Mucosa of descending colon (tissue), 3 donors: ENCODE measurements around the gene WDR3. TPM values are rescaled to one million over a fixed set of nuclear protein-coding genes. Genes with fewer than 3 reads are reported as not detected.

Experiments used
- ATAC-seq: fragments of 200-7000 bp; cut with Tn5 transposase; one replicate; pipeline ENCODE4 v1.9.1; 2020; ENCODE audit warnings: mild to moderate bottlenecking, moderate library complexity
- DNase-seq, 3 donors: peaks; one replicate each; pipeline ENCODE4 v3.0.0-alpha.2; 2020
- H3K36me3 ChIP-seq: fragments of 200-600 bp; one replicate; pipeline ENCODE4 v1.8.0; 2021; ENCODE audit warnings: low read depth, mild to moderate bottlenecking
- H3K4me1 ChIP-seq: fragments of 200-600 bp; one replicate; pipeline ENCODE4 v1.8.0; 2021; ENCODE audit warnings: low read depth, mild to moderate bottlenecking
- H3K4me3 ChIP-seq: fragments of 200-600 bp; one replicate; pipeline ENCODE4 v1.8.0; 2021; ENCODE audit warnings: mild to moderate bottlenecking
- H3K9me3 ChIP-seq: fragments of 200-600 bp; one replicate; pipeline ENCODE4 v1.8.0; 2021; ENCODE audit warnings: mild to moderate bottlenecking
- CTCF ChIP-seq: fragments of 200-600 bp; IDR thresholded peaks from one replicate; pipeline ENCODE4 v1.8.0; 2022; ENCODE audit warnings: antibody characterized with exemption, mild to moderate bottlenecking
- intact Hi-C, 2 donors: fragments of 100-400 bp; cut with DNase I in 1 of 2; cut with micrococcal nuclease in 1 of 2; formaldehyde crosslinking; loops; one replicate each; pipeline versions ENCODE4 v1.11.0 to v1.11.1; 2022; cut with DNase I, micrococcal nuclease
- total RNA-seq, 3 donors: library from RNA; stranded (reverse); fragmentation: NEBNext Ultra II Directional in 2 of 3; extraction: Animal tissue kit (Norgen Biotek cat#: 25700) in 2 of 3; gene quantifications; one replicate each; pipeline versions ENCODE4 v1.2.1 to v1.2.4, GENCODE V29; 2021 to 2023
- donor health status: DM: no; HTN: no; CAD: no; lungs with moderate emphysema.
- donor health status: DM: no; HTN: no; CAD: no.
- donor health status: DM: no; HTN: yes; CAD: no.

Gene WDR3
- total RNA-seq, 3 donors from 2014 or later, result 12.5 to 13.3 (median 13.0) TPM

- Histone ChIP-seq H3K4me1 (no peaks in the 10 kb centered on the region), H3K36me3 (no peaks in the 10 kb centered on the region), H3K4me3 (no peak overlapping the region), H3K9me3 (no peaks in the 10 kb centered on the region)
- intact Hi-C loops, result no loop called here
- TF ChIP-seq CTCF, result no peak
- no peak for ATAC-seq
- no peak for DNase-seq
These were observed 40.7 kb downstream of the WDR3 start for GRCh38 chr1:117970252-117970651.

- no peak for ATAC-seq
- intact Hi-C loops, result no loop called here
- H3K4me3 ChIP-seq, result no peak overlapping the region
- no peaks in the 10 kb centered on the region for H3K36me3 ChIP-seq
- no peaks in the 10 kb centered on the region for H3K9me3 ChIP-seq
- no peak for TF ChIP-seq CTCF
- DNase-seq, result no peak
- no peaks in the 10 kb centered on the region for H3K4me1 ChIP-seq
These were observed 42.2 kb downstream of the WDR3 start for GRCh38 chr1:117971777-117972176.

GRCh38 chr1:117976381-117976780 is 46.8 kb downstream of the WDR3 start:
- no peak for ATAC-seq

GRCh38 chr1:117981455-117982192 is 52.1 kb downstream of the WDR3 start:
- DNase-seq (no peak), ATAC-seq (no peak)
- intact Hi-C loops, result no loop called here
- Histone ChIP-seq H3K4me3 (no peak overlapping the region), H3K36me3 (no peaks in the 10 kb centered on the region), H3K4me1 (no peaks in the 10 kb centered on the region), H3K9me3 (no peaks in the 10 kb centered on the region)
- TF ChIP-seq CTCF, result no peak

More at GRCh38 chr1:117976381-117976780, 46.8 kb downstream of the WDR3 start:
- H3K36me3 ChIP-seq, result no peaks in the 10 kb centered on the region
- intact Hi-C loops, result no loop called here
- no peaks in the 10 kb centered on the region for H3K9me3 ChIP-seq
- TF ChIP-seq CTCF, result no peak
- H3K4me1 ChIP-seq, result no peaks in the 10 kb centered on the region
- H3K4me3 ChIP-seq, result no peak overlapping the region
- no peak for DNase-seq

- no peak for TF ChIP-seq CTCF
- intact Hi-C loops, result no loop called here
- ATAC-seq, result no peak
These were observed 55.7 kb downstream of the WDR3 start for GRCh38 chr1:117985239-117985638.

GRCh38 chr1:117985973-117986372 is 56.4 kb downstream of the WDR3 start:
- H3K9me3 ChIP-seq, result no peaks in the 10 kb centered on the region
- no peak overlapping the region for H3K4me3 ChIP-seq
- no peaks in the 10 kb centered on the region for H3K4me1 ChIP-seq
- TF ChIP-seq CTCF, result no peak
- ATAC-seq (no peak), DNase-seq (no peak)
- H3K36me3 ChIP-seq, result no peaks in the 10 kb centered on the region
- intact Hi-C loops, result no loop called here

More at GRCh38 chr1:117985239-117985638, 55.7 kb downstream of the WDR3 start:
- H3K4me3 ChIP-seq, result no peak overlapping the region
- no peak for DNase-seq
- H3K36me3 ChIP-seq, result no peaks in the 10 kb centered on the region
- no peaks in the 10 kb centered on the region for H3K9me3 ChIP-seq
- no peaks in the 10 kb centered on the region for H3K4me1 ChIP-seq
